ENCODE data around the gene IMPDH2. TPM values are rescaled to one million over a fixed set of nuclear protein-coding genes. Genes with fewer than 3 reads are reported as not detected.

IMPDH2 gene
- total RNA-seq, 1 experiment from 2014 or later, result 576 TPM

- Histone ChIP-seq H3K4me1 (ENCODE audit: insufficient read depth, low read length) (peaks cover 33% of the 10 kb centered on the region), H3K9me3 (ENCODE audit: low read length) (no peaks in the 10 kb centered on the region), H4K20me1 (ENCODE audit: low read length) (0 out of 2 replicates have a peak, but pooled peaks cover 13% of the 10 kb centered on the region), H3K27ac (ENCODE audit: low read length) (peak overlapping the region; percentile 31; the same call in 1 of the 2 replicates), H3K36me3 (ENCODE audit: low read depth, low read length) (peaks cover 74% of the 10 kb centered on the region), H2AFZ (ENCODE audit: low read length) (peak overlapping the region; percentile 56), H3K4me2 (ENCODE audit: low read length) (peak overlapping the region; percentile 97), H3K79me2 (ENCODE audit: low read length) (peaks cover 47% of the 10 kb centered on the region), H3K9me2 (replicated peaks; ENCODE audit: low read length) (no peaks in the 10 kb centered on the region), H3K4me3 (ENCODE audit: low read length) (peak overlapping the region; percentile 83; the same call in 1 of the 2 replicates), H3K27me3 (ENCODE audit: low read length) (no peaks in the 10 kb centered on the region), H3K9ac (ENCODE audit: low read length) (peak overlapping the region; percentile 96; the same call in 1 of the 2 replicates), H3F3A (ENCODE audit: low read length, unreplicated experiment) (peaks cover 10% of the 10 kb centered on the region)
- POLR2A ChIA-PET (ENCODE audit: unreplicated experiment), result interaction anchor here (0.5 to 0.6 kb wide), 8 partner anchors 10 to 321 kb away, joined by 3 to 26 read pairs (median 4); partner anchors contain the start of gene WDR6
- intact Hi-C loops (cut with micrococcal nuclease), result no loop called here
- TF ChIP-seq, protein P1, sequence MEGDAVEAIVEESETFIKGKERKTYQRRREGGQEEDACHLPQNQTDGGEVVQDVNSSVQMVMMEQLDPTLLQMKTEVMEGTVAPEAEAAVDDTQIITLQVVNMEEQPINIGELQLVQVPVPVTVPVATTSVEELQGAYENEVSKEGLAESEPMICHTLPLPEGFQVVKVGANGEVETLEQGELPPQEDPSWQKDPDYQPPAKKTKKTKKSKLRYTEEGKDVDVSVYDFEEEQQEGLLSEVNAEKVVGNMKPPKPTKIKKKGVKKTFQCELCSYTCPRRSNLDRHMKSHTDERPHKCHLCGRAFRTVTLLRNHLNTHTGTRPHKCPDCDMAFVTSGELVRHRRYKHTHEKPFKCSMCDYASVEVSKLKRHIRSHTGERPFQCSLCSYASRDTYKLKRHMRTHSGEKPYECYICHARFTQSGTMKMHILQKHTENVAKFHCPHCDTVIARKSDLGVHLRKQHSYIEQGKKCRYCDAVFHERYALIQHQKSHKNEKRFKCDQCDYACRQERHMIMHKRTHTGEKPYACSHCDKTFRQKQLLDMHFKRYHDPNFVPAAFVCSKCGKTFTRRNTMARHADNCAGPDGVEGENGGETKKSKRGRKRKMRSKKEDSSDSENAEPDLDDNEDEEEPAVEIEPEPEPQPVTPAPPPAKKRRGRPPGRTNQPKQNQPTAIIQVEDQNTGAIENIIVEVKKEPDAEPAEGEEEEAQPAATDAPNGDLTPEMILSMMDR (conservative IDR thresholded peaks at IDR 0.05; ENCODE audit: low read depth, low read length), result no peak
- TF ChIP-seq EZH2 (IDR thresholded peaks at IDR 0.05; ENCODE audit: low read length, unreplicated experiment) (no peak), EZH2phosphoT487 (IDR thresholded peaks at IDR 0.05; ENCODE audit: borderline replicate concordance, low read length) (no peak)
- no peak for DNase-seq
- CTCF ChIA-PET, result no interaction called here
- no TSS peak for BruUV-seq (replicated peaks)
- ATAC-seq, result no peak; the same call in 1 of the 2 replicates
These were observed 326 bp upstream of the IMPDH2 start for GRCh38 chr3:49029563-49029884.

DNA sequence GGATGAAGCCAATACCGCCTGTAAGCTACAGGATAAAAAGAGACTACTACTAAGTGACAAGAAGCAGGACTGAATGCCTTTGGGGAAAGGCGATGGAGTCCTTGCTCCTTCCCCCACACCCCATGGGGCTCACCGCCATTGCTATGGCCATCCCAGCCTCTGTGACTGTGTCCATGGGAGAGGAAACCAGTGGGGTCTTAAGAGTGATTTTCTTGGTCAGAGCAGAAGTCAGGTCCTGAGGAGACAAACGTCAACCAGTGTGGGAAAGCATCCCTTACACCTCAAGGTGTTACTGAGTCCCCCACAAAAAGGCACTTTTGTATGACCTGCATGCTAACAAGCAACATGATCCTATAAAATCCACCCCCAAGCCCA, 913 bp downstream of the IMPDH2 start:
- Histone ChIP-seq H3F3A (ENCODE audit: low read length, unreplicated experiment) (peaks cover 10% of the 10 kb centered on the region), H3K27me3 (ENCODE audit: low read length) (no peaks in the 10 kb centered on the region), H3K9me3 (ENCODE audit: low read length) (no peaks in the 10 kb centered on the region), H3K9me2 (replicated peaks; ENCODE audit: low read length) (no peaks in the 10 kb centered on the region), H3K4me2 (ENCODE audit: low read length) (peak overlapping the region; percentile 97), H3K4me3 (ENCODE audit: low read length) (peak overlapping the region; percentile 83), H4K20me1 (ENCODE audit: low read length) (0 out of 2 replicates have a peak, but pooled peaks cover 13% of the 10 kb centered on the region), H3K9ac (ENCODE audit: low read length) (peak overlapping the region; percentile 96), H3K79me2 (ENCODE audit: low read length) (peaks cover 58% of the 10 kb centered on the region), H3K4me1 (ENCODE audit: insufficient read depth, low read length) (peaks cover 44% of the 10 kb centered on the region), H3K27ac (ENCODE audit: low read length) (no peak overlapping the region), H2AFZ (ENCODE audit: low read length) (no peak overlapping the region), H3K36me3 (ENCODE audit: low read depth, low read length) (peaks cover 79% of the 10 kb centered on the region)
- ChIA-PET POLR2A (ENCODE audit: unreplicated experiment) (interaction anchor here (0.5 kb wide), 1 partner anchor 726 kb away, joined by 3 read pairs; no protein-coding TSS in a partner anchor), CTCF (no interaction called here)
- TF ChIP-seq EZH2 (IDR thresholded peaks at IDR 0.05; ENCODE audit: low read length, unreplicated experiment), result no peak
- ATAC-seq, result no peak
- BruUV-seq (replicated peaks), result no TSS peak
- intact Hi-C loops (cut with micrococcal nuclease), result no loop called here
- DNase-seq, result no peak

- peaks cover 65% of the 10 kb centered on the region for H3K79me2 ChIP-seq (ENCODE audit: low read length)
- ATAC-seq (no peak), DNase-seq (no peak)
- peaks cover 10% of the 10 kb centered on the region for H3F3A ChIP-seq (ENCODE audit: low read length, unreplicated experiment)
- H3K4me2 ChIP-seq (ENCODE audit: low read length), result peak overlapping the region; percentile 97
- ChIA-PET POLR2A (ENCODE audit: unreplicated experiment) (no interaction called here), CTCF (no interaction called here)
- TF ChIP-seq, protein P1 (conservative IDR thresholded peaks at IDR 0.05; ENCODE audit: low read depth, low read length), result no peak
- TF ChIP-seq EZH2 (IDR thresholded peaks at IDR 0.05; ENCODE audit: low read length, unreplicated experiment) (no peak), EZH2phosphoT487 (IDR thresholded peaks at IDR 0.05; ENCODE audit: borderline replicate concordance, low read length) (no peak)
- intact Hi-C loops (cut with micrococcal nuclease), result no loop called here
- H3K36me3 ChIP-seq (ENCODE audit: low read depth, low read length), result peaks cover 72% of the 10 kb centered on the region
- H3K27ac ChIP-seq (ENCODE audit: low read length), result no peak overlapping the region
- H3K9me2 ChIP-seq (replicated peaks; ENCODE audit: low read length), result no peaks in the 10 kb centered on the region
- H3K4me3 ChIP-seq (ENCODE audit: low read length), result peak overlapping the region; percentile 83
- 0 out of 2 replicates have a peak, but pooled peaks cover 13% of the 10 kb centered on the region for H4K20me1 ChIP-seq (ENCODE audit: low read length)
- no peaks in the 10 kb centered on the region for H3K9me3 ChIP-seq (ENCODE audit: low read length)
- peaks cover 42% of the 10 kb centered on the region for H3K4me1 ChIP-seq (ENCODE audit: insufficient read depth, low read length)
- no peak overlapping the region for H3K9ac ChIP-seq (ENCODE audit: low read length)
- no peaks in the 10 kb centered on the region for H3K27me3 ChIP-seq (ENCODE audit: low read length)
- no peak overlapping the region for H2AFZ ChIP-seq (ENCODE audit: low read length)
- no TSS peak for BruUV-seq (replicated peaks)
These were observed 1.6 kb downstream of the IMPDH2 start for GRCh38 chr3:49027634-49028033.

All from PC-3 (cell line).